Neural cell (in vitro differentiated cells): ENCODE measurements around the gene PYHIN1. TPM values are rescaled to one million over a fixed set of nuclear protein-coding genes. Genes with fewer than 3 reads are reported as not detected.

Experiments used
- H2AFZ ChIP-seq: fragments of 200-600, 300-800 bp; sonication (generic), shearing (Covaris generic); 2 replicates; pipeline ENCODE4 v1.6.0; 2014; ENCODE audit warnings: low read depth, mild to moderate bottlenecking, antibody characterized with exemption, low read length, moderate library complexity
- H3F3A ChIP-seq: fragments of 200-600 bp; shearing (Covaris generic); 2 replicates; pipeline ENCODE4 v1.6.1; 2016; ENCODE audit warnings: mild to moderate bottlenecking, moderate library complexity, mixed read lengths, antibody characterized with exemption, low read length; ENCODE audit not compliant: insufficient read depth, poor library complexity, severe bottlenecking
- H3K27ac ChIP-seq: fragments of 200-600, 300-800 bp; sonication (generic), shearing (Covaris generic); 2 replicates; pipeline ENCODE4 v1.5.1; 2014; ENCODE audit warnings: mild to moderate bottlenecking, low read length, moderate library complexity
- H3K27me3 ChIP-seq: fragments of 300-800, 200-600 bp; sonication (generic), shearing (Covaris generic); 2 replicates; pipeline ENCODE4 v1.6.0; 2014; ENCODE audit warnings: mild to moderate bottlenecking, low read depth, low read length, moderate library complexity; ENCODE audit not compliant: insufficient read depth
- H3K36me3 ChIP-seq: fragments of 300-800, 200-600 bp; sonication (generic), shearing (Covaris generic); 2 replicates; pipeline ENCODE4 v1.5.1; 2014; ENCODE audit warnings: mild to moderate bottlenecking, antibody characterized with exemption, low read length, moderate library complexity; ENCODE audit not compliant: insufficient read depth
- H3K4me2 ChIP-seq: fragments of 300-800, 200-600 bp; sonication (generic), shearing (Covaris generic); 2 replicates; pipeline ENCODE4 v1.6.0; 2014; ENCODE audit warnings: mild to moderate bottlenecking, low read length
- H3K4me3 ChIP-seq: fragments of 300-800, 200-600 bp; sonication (generic), shearing (Covaris generic); 2 replicates; pipeline ENCODE4 v1.5.1; 2014; ENCODE audit warnings: mild to moderate bottlenecking, low read length, moderate library complexity
- H3K79me2 ChIP-seq: fragments of 200-600 bp; shearing (Covaris generic); replicated peaks from 2 replicates; pipeline ENCODE4 v1.6.0; 2014; ENCODE audit warnings: mild to moderate bottlenecking, low read length, moderate library complexity; ENCODE audit not compliant: insufficient read depth
- H3K9ac ChIP-seq: fragments of 300-800, 200-600 bp; sonication (generic), shearing (Covaris generic); 2 replicates; pipeline ENCODE4 v1.6.1; 2016; ENCODE audit warnings: mild to moderate bottlenecking, low read length, mixed read lengths
- H3K9me2 ChIP-seq: fragments of 200-600 bp; shearing (Covaris generic); 2 replicates; pipeline ENCODE4 v1.6.1; 2016; ENCODE audit warnings: mild to moderate bottlenecking, low read length, mixed read lengths; ENCODE audit not compliant: insufficient read depth
- H3K9me3 ChIP-seq: fragments of 200-600, 300-800 bp; sonication (generic), shearing (Covaris generic); 2 replicates; pipeline ENCODE4 v1.6.1; 2016; ENCODE audit warnings: mild to moderate bottlenecking, mixed run types, low read length, moderate library complexity, mixed read lengths
- H4K20me1 ChIP-seq: fragments of 200-600 bp; shearing (Covaris generic); 2 replicates; pipeline ENCODE4 v1.6.1; 2016; ENCODE audit warnings: mild to moderate bottlenecking, mixed run types; ENCODE audit not compliant: insufficient read depth
- CTCF ChIP-seq: fragments of 450-650 bp; IDR thresholded peaks from 2 replicates; pipeline ENCODE4 v1.5.1; 2014; ENCODE audit warnings: antibody characterized with exemption, mild to moderate bottlenecking, moderate library complexity; ENCODE audit not compliant: poor library complexity, severe bottlenecking
- EP300 ChIP-seq: fragments of 450-650 bp; conservative IDR thresholded peaks from 2 replicates; pipeline ENCODE4 v1.6.1; 2014; ENCODE audit warnings: antibody characterized with exemption, mild to moderate bottlenecking, moderate library complexity; ENCODE audit not compliant: poor library complexity, severe bottlenecking
- EZH2 ChIP-seq: fragments of 200-600, 300-800 bp; shearing (Covaris generic), sonication (generic); IDR thresholded peaks from 2 replicates; pipeline ENCODE4 v1.6.1; 2014; ENCODE audit warnings: antibody characterized with exemption, low read length, borderline replicate concordance, mild to moderate bottlenecking; ENCODE audit not compliant: insufficient read depth, poor library complexity, severe bottlenecking
- MXI1 ChIP-seq: fragments of 450-650 bp; conservative IDR thresholded peaks from 2 replicates; pipeline ENCODE4 v1.6.1; 2014; ENCODE audit warnings: antibody characterized with exemption, mild to moderate bottlenecking; ENCODE audit not compliant: poor library complexity, severe bottlenecking
- POLR2AphosphoS5 ChIP-seq: IDR thresholded peaks from 2 replicates; pipeline ENCODE4 v1.6.1; 2012
- RAD21 ChIP-seq: fragments of 450-650 bp; conservative IDR thresholded peaks from 2 replicates; pipeline ENCODE4 v1.6.1; 2014; ENCODE audit warnings: antibody characterized with exemption, mild to moderate bottlenecking, moderate library complexity
- REST ChIP-seq: IDR thresholded peaks from 2 replicates; pipeline ENCODE4 v1.6.1; 2012; ENCODE audit warnings: borderline replicate concordance
- SMC3 ChIP-seq: fragments of 450-650 bp; conservative IDR thresholded peaks from 2 replicates; pipeline ENCODE4 v1.6.1; 2014; ENCODE audit warnings: antibody characterized with exemption, mild to moderate bottlenecking, moderate library complexity; ENCODE audit not compliant: poor library complexity
- TAF1 ChIP-seq: IDR thresholded peaks from 2 replicates; pipeline ENCODE4 v1.6.1; 2012; ENCODE audit warnings: low read depth
- polyA plus RNA-seq: library from polyadenylated mRNA; depleted of rRNA; stranded (reverse); fragments of >200 nt; gene quantifications from 2 replicates; pipeline ENCODE4 v1.2.3, GENCODE V29; 2014

The PYHIN1 gene
- polyA plus RNA-seq, 1 donor from 2014 or later: not detected

- no peaks in the 10 kb centered on the region for H3F3A ChIP-seq
- no peaks in the 10 kb centered on the region for H3K9me3 ChIP-seq
- no peak overlapping the region for H3K4me3 ChIP-seq
- no peak overlapping the region for H3K27ac ChIP-seq
- no peak overlapping the region for H3K4me2 ChIP-seq
- no peaks in the 10 kb centered on the region for H3K9me2 ChIP-seq
- TF ChIP-seq EZH2 (no peak), CTCF (no peak), SMC3 (no peak), POLR2AphosphoS5 (no peak), RAD21 (no peak), REST (no peak), EP300 (no peak), TAF1 (no peak), MXI1 (no peak)
- no peaks in the 10 kb centered on the region for H3K79me2 ChIP-seq
- H3K9ac ChIP-seq: no peak overlapping the region
- no peaks in the 10 kb centered on the region for H4K20me1 ChIP-seq
- no peaks in the 10 kb centered on the region for H3K27me3 ChIP-seq
- no peaks in the 10 kb centered on the region for H3K36me3 ChIP-seq
- H2AFZ ChIP-seq: no peak overlapping the region
Measured at GRCh38 chr1:159000625-159001024, 69.3 kb downstream of the PYHIN1 start.

GRCh38 chr1:159005161-159005560 lies 73.8 kb downstream of the PYHIN1 start:
- no peak for TF ChIP-seq CTCF
- no peak for TF ChIP-seq POLR2AphosphoS5
- Histone ChIP-seq H3K9me3 (no peaks in the 10 kb centered on the region), H3F3A (no peaks in the 10 kb centered on the region), H3K4me2 (no peak overlapping the region), H3K27me3 (no peaks in the 10 kb centered on the region), H3K27ac (no peak overlapping the region), H3K9ac (no peak overlapping the region), H4K20me1 (no peaks in the 10 kb centered on the region), H2AFZ (no peak overlapping the region), H3K9me2 (no peaks in the 10 kb centered on the region), H3K79me2 (no peaks in the 10 kb centered on the region), H3K36me3 (no peaks in the 10 kb centered on the region), H3K4me3 (no peak overlapping the region)
